ENCODE measurements around the gene DGKG. TPM values are rescaled to one million over a fixed set of nuclear protein-coding genes. Genes with fewer than 3 reads are reported as not detected.

DGKG gene
- total and polyA plus RNA-seq, 2 of the 8 experiments (the other 6 are each of a cell fraction or from before 2014, with no cell fraction given), result 0.30 to 0.48 TPM

GRCh38 chr3:186362537-186362842 lies 456 bp upstream of the DGKG start:
- ChIA-PET CTCF (ENCODE audit: partially characterized antibody) (interaction anchor here (1.0 to 1.4 kb wide), 2 partner anchors 101 to 178 kb away, joined by 3 to 4 read pairs; no protein-coding TSS in a partner anchor), POLR2A (ENCODE audit: partially characterized antibody) (interaction anchor here (1.0 kb wide), 1 partner anchor 205 kb away, joined by 3 read pairs; the partner anchor contains the start of gene TBCCD1)
- H2AK5ac ChIP-seq (ENCODE audit: low read depth, low read length), result no peak overlapping the region
- no peak overlapping the region for H2BK120ac ChIP-seq (replicated peaks; ENCODE audit: low read depth, low read length)
- no peak for DNase-seq (ENCODE audit: low read depth in 1 of 2, low spot score in 2 of 2)
- H3K9ac ChIP-seq (replicated peaks in 1 of 4; ENCODE audit: extremely low read depth in 1 of 4, low read depth in 3 of 4, low read length in 3 of 4), result no peak overlapping the region
- no peaks in the 10 kb centered on the region for H3K9me3 ChIP-seq (ENCODE audit: insufficient read depth in 2 of 2, low read depth in 1 of 2, low read length in 1 of 2)
- no peak overlapping the region for H3K18ac ChIP-seq (ENCODE audit: extremely low read depth, low read length)
- H3K4me2 ChIP-seq (ENCODE audit: insufficient read depth in 1 of 2, low read depth in 2 of 2, low read length in 2 of 2), result peak overlapping the region; percentile 96 to 98
- no peaks in the 10 kb centered on the region for H3K79me2 ChIP-seq (ENCODE audit: control insufficient read depth in 1 of 2, insufficient read depth in 2 of 2, low read length in 2 of 2)
- H3K79me1 ChIP-seq (ENCODE audit: low read depth, low read length), result no peaks in the 10 kb centered on the region
- WGBS, 2 experiments (ENCODE audit: extremely low coverage in 1 of 2, insufficient coverage in 1 of 2, insufficient read length in 1 of 2, insufficient replicate concordance in 2 of 2, low coverage in 1 of 2, low lambda C conversion rate in 2 of 2, missing lambda C conversion rate in 1 of 2), result 63% methylated on average over 9 of the region's 9 CpGs; no CpG with 5 or more reads in 1 of the 2 experiments
- H3K4ac ChIP-seq (replicated peaks; ENCODE audit: insufficient read length, low read depth, low read length), result no peak overlapping the region
- H3K4me1 ChIP-seq (replicated peaks in 1 of 4; ENCODE audit: control insufficient read depth in 3 of 4, insufficient read depth in 4 of 4, low read length in 3 of 4), result peaks cover 3 to 15% (median 8%) of the 10 kb centered on the region in 4 experiments; a peak in 6 of 7 replicates
- no peak overlapping the region for H2BK12ac ChIP-seq (ENCODE audit: low read depth, low read length)
- H3K27me3 ChIP-seq (replicated peaks in 1 of 4; ENCODE audit: control insufficient read depth in 3 of 4, extremely low read depth in 1 of 4, insufficient read depth in 3 of 4, low read length in 3 of 4), result peaks cover 35 to 50% (median 43%) of the 10 kb centered on the region in 4 experiments
- H3K23ac ChIP-seq (ENCODE audit: insufficient read length), result no peak overlapping the region
- 0 out of 2 replicates have a peak, but pooled peaks have one; percentile 15 for TF ChIP-seq SP4 (IDR thresholded peaks at IDR 0.05; ENCODE audit: low read length)
- TF ChIP-seq TAF7 (optimal IDR thresholded peaks at IDR 0.05; ENCODE audit: borderline replicate concordance, low read depth, low read length), result no peak
- H4K20me1 ChIP-seq (replicated peaks in 1 of 2; ENCODE audit: control insufficient read depth in 1 of 2, insufficient read depth in 2 of 2, low read length in 2 of 2), result no peaks in the 10 kb centered on the region
- H3K14ac ChIP-seq (ENCODE audit: insufficient read length), result no peak overlapping the region
- no peak overlapping the region for H2BK5ac ChIP-seq (ENCODE audit: low read depth, low read length)
- H4K8ac ChIP-seq (ENCODE audit: extremely low read depth, insufficient read depth, low read length), result no peak overlapping the region
- H2BK15ac ChIP-seq (ENCODE audit: low read length), result 0 out of 2 replicates have a peak overlapping the region, but pooled peaks have one; percentile 29
- peak overlapping the region; percentile 48 to 68 (median 56) for H3K4me3 ChIP-seq (ENCODE audit: extremely low read depth in 1 of 4, insufficient read depth in 2 of 4, low read depth in 3 of 4, low read length in 4 of 4)
- no peaks in the 10 kb centered on the region for H3K36me3 ChIP-seq (ENCODE audit: control insufficient read depth in 2 of 4, insufficient read depth in 4 of 4, low read length in 3 of 4)
- no peak overlapping the region for H2AFZ ChIP-seq (ENCODE audit: low read length)
- H3K23me2 ChIP-seq (ENCODE audit: low read depth, low read length), result peaks cover 14% of the 10 kb centered on the region
- no peak overlapping the region for H4K5ac ChIP-seq (ENCODE audit: insufficient read length, low read depth, low read length)
- H2BK20ac ChIP-seq (ENCODE audit: low read length), result no peak overlapping the region
- no peak overlapping the region for H3K56ac ChIP-seq (replicated peaks; ENCODE audit: insufficient read length, low read depth, low read length)
- FAIRE-seq, result no peak
- H4K91ac ChIP-seq (replicated peaks; ENCODE audit: insufficient read length, low read length), result no peak overlapping the region
- no peak overlapping the region for H3K27ac ChIP-seq (ENCODE audit: low read depth, low read length)
